Measurements from ENCODE around the gene GATAD1.

The GATAD1 gene

DNA sequence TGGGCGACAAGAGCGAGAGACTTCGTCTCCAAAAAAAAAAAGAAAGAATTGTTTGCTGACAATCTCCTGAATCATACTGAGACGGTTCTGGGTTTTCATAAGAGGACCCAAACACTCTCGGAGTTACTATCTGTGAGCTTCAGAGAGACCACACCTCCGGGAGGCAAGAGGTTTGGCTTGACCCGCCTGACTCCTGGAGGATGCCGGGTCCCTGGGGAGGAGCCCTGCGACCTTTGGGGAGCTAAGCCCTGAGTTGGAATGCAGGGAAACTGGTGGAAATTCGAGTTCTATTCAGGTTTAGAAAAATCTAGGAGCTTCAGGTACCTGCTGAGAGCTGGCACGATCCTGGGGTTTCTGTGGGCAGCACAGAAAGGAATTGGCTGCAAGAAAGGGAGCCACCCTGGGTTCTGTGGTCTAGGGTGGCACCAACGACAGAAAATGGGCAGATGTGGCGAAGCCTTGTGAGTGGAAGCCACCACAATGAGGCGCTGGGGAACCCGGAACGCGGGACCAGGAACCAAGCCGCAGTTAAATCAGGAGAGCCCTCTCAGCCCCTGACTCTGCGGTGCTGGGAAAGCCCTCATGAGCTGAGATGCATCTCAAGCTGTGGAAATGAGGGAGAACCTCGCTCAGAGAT is 21.9 kb upstream of the GATAD1 start:
- H3K9me3 ChIP-seq, result no peaks in the 10 kb centered on the region
- no peak overlapping the region for H3K4me3 ChIP-seq (ENCODE audit: low read depth in 1 of 2, low read length in 1 of 2)
- peaks cover 16% of the 10 kb centered on the region for H3K27me3 ChIP-seq
- TF ChIP-seq, protein P1, sequence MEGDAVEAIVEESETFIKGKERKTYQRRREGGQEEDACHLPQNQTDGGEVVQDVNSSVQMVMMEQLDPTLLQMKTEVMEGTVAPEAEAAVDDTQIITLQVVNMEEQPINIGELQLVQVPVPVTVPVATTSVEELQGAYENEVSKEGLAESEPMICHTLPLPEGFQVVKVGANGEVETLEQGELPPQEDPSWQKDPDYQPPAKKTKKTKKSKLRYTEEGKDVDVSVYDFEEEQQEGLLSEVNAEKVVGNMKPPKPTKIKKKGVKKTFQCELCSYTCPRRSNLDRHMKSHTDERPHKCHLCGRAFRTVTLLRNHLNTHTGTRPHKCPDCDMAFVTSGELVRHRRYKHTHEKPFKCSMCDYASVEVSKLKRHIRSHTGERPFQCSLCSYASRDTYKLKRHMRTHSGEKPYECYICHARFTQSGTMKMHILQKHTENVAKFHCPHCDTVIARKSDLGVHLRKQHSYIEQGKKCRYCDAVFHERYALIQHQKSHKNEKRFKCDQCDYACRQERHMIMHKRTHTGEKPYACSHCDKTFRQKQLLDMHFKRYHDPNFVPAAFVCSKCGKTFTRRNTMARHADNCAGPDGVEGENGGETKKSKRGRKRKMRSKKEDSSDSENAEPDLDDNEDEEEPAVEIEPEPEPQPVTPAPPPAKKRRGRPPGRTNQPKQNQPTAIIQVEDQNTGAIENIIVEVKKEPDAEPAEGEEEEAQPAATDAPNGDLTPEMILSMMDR (IDR thresholded peaks at IDR 0.05), result no peak
- peaks cover 21 to 28% of the 10 kb centered on the region in 2 experiments for H3K4me1 ChIP-seq (ENCODE audit: control insufficient read depth in 1 of 2, insufficient read depth in 1 of 2, low read depth in 1 of 2, low read length in 1 of 2)
- no peaks in the 10 kb centered on the region for H3K36me3 ChIP-seq
- no peak overlapping the region for H3K27ac ChIP-seq

DNA sequence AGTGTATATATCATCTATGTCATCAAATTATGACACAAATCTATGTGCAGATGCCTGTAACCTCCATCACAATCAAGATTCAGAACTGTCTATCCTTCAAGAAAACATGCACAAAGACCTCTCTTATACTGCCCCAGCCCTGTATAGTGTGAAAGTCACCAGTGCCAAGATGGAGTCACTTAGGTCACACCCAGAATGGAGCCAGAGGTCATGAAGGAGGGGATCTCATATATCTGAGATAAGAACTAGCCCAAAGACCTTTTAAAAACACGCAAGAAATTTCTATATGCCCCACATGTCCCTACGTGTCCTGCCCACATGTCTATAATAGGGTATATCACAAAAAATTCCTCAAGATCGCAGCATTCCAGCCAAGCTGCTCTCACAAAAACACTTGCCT is 20.1 kb upstream of the GATAD1 start:
- H3K27ac ChIP-seq, result no peak overlapping the region
- H3K9me3 ChIP-seq, result no peaks in the 10 kb centered on the region
- peaks cover 16% of the 10 kb centered on the region for H3K27me3 ChIP-seq
- H3K36me3 ChIP-seq, result no peaks in the 10 kb centered on the region
- no peak overlapping the region for H3K4me3 ChIP-seq (ENCODE audit: low read depth in 1 of 2, low read length in 1 of 2)
- peaks cover 12 to 18% of the 10 kb centered on the region in 2 experiments for H3K4me1 ChIP-seq (ENCODE audit: control insufficient read depth in 1 of 2, insufficient read depth in 1 of 2, low read depth in 1 of 2, low read length in 1 of 2)
- TF ChIP-seq, protein P1 (IDR thresholded peaks at IDR 0.05), result no peak

DNA sequence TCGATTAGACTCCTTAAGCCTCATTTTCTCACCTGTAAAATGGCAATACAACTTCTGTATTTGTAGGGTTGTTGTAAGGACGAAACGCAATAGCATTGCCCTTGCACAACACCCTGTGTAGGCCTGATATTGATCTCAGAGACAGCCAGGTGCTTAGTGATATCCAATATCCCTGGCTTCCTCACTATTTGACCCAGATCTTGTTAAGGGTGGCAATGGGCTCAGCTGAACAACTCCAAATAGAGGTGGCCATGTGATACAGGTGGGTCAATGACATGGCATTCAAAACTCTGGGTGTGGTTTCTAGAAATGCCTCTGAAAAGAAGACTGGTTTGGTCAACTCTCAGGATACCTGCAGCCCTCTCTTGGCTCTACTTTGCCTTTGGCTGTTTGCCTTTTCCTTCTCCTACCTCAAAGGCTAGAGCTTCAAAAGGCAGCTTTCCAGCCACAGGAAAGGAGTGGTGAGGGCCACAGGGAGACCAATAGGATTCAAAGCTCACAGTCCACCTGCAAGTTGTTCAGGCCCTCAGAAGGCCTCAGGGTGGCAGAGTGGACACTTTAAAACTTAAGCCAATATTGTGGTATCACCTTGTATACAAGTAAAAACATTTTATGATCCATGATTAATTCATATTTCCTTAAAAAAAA is 14.9 kb upstream of the GATAD1 start:
- TF ChIP-seq, protein P1 (IDR thresholded peaks at IDR 0.05), result no peak
- Histone ChIP-seq H3K27ac (no peak overlapping the region), H3K4me3 (ENCODE audit: low read depth in 1 of 2, low read length in 1 of 2) (no peak overlapping the region), H3K4me1 (ENCODE audit: control insufficient read depth in 1 of 2, insufficient read depth in 1 of 2, low read depth in 1 of 2, low read length in 1 of 2) (no peaks in the 10 kb centered on the region), H3K9me3 (no peaks in the 10 kb centered on the region), H3K36me3 (no peaks in the 10 kb centered on the region), H3K27me3 (no peaks in the 10 kb centered on the region)

DNA sequence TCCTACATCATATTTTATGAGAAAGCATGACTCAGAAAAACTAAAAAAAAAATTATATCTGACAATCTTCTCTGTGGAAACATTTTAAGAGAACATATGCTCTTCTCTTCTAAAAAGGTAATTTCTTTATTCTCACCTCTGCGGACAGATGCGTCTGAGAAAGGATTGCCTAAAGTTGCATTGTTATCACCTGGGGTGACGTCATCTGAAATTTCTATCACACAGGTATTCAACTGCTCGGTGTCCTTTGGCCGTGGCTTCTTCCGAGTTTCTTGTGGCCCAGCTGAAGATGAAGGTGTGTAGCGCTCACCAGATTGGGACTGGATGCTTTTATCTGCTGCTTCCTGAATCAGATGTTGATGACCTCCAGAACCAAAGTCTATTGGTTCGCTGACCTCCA is 14.3 kb upstream of the GATAD1 start:
- no peaks in the 10 kb centered on the region for H3K36me3 ChIP-seq
- TF ChIP-seq, protein P1 (IDR thresholded peaks at IDR 0.05), result no peak
- no peak overlapping the region for H3K27ac ChIP-seq
- no peaks in the 10 kb centered on the region for H3K9me3 ChIP-seq
- H3K4me1 ChIP-seq (ENCODE audit: control insufficient read depth in 1 of 2, insufficient read depth in 1 of 2, low read depth in 1 of 2, low read length in 1 of 2), result no peaks in the 10 kb centered on the region
- H3K27me3 ChIP-seq, result no peaks in the 10 kb centered on the region
- H3K4me3 ChIP-seq (ENCODE audit: low read depth in 1 of 2, low read length in 1 of 2), result no peak overlapping the region

DNA sequence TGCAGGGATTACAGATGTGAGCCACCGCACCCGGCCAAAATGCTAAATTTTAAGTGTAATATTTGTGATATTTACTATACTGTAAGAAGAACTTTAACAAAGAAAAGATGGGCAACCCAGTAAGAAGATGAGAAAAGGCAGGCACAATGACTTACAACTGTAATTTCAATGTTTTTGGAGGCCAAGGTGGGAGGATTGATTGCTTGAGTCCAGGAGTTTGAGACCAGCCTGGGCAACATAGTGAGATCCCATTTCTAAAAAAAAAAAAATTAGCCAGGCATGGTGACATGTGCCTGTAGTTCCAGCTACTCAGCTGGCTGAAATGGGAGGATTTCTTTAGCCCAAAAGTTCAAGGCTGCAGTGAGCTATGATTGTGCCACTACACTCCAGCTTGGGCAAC is 11.7 kb upstream of the GATAD1 start:
- Histone ChIP-seq H3K9me3 (no peaks in the 10 kb centered on the region), H3K4me3 (ENCODE audit: low read depth in 1 of 2, low read length in 1 of 2) (no peak overlapping the region), H3K27me3 (no peaks in the 10 kb centered on the region), H3K27ac (no peak overlapping the region), H3K36me3 (no peaks in the 10 kb centered on the region), H3K4me1 (ENCODE audit: control insufficient read depth in 1 of 2, insufficient read depth in 1 of 2, low read depth in 1 of 2, low read length in 1 of 2) (no peaks in the 10 kb centered on the region)
- TF ChIP-seq, protein P1 (IDR thresholded peaks at IDR 0.05), result no peak

Measured in neutrophil (primary cell).